K562 (cell line): ENCODE results near the gene GALNT15. TPM values are rescaled to one million over a fixed set of nuclear protein-coding genes. Genes with fewer than 3 reads are reported as not detected.

Experiments used
- EZH2 ChIP-seq: IDR thresholded peaks from 2 replicates; pipeline ENCODE4 v1.6.1; 2012; ENCODE audit warnings: low read depth, mild to moderate bottlenecking, inconsistent platforms, low read length, borderline replicate concordance
- FOXJ3 ChIP-seq: sonication (generic); formaldehyde crosslinking; IDR thresholded peaks from 2 replicates; pipeline ENCODE4 v1.4.0; 2020; ENCODE audit warnings: mild to moderate bottlenecking, missing genetic modification reagents
- PRMT5 ChIP-seq: sonication (generic); formaldehyde crosslinking; IDR thresholded peaks from 2 replicates; pipeline ENCODE4 v1.5.0; 2020; ENCODE audit warnings: missing genetic modification reagents
- WHSC1 ChIP-seq: IDR thresholded peaks from one replicate; pipeline ENCODE4 v1.6.1; 2012; ENCODE audit warnings: low read length, control low read depth, inconsistent platforms
- ZNF311 ChIP-seq: fragments of 250-450 bp; sonication (Bioruptor Pico); IDR thresholded peaks from 2 replicates; pipeline ENCODE4 v1.4.0; 2020; ENCODE audit warnings: mild to moderate bottlenecking, moderate library complexity
- polyA plus RNA-seq, 8 experiments: library from polyadenylated mRNA; depleted of rRNA in 4 of 8; stranded (reverse) in 5 of 8; unstranded in 3 of 8; fragments of >200 nt; fragmentation: Nextera tagmentation in 2 of 8; fragmentation: Illumina TruSeq in 1 of 8; extraction: Ambion mirVana in 2 of 8; extraction: Trizol in 1 of 8; gene quantifications; 2 replicates each; pipeline versions ENCODE4 v1.2.1 to v1.2.3, GENCODE V29; 2011 to 2014; ENCODE audit warnings: inconsistent platforms in 1 of 8, missing spikeins in 1 of 8
- total RNA-seq, 7 experiments: library from RNA; depleted of rRNA in 6 of 7; stranded (reverse); fragments of >200 nt in 6 of 7; fragmentation: Illumina TruSeq in 2 of 7; extraction: Trizol in 2 of 7; gene quantifications; 2 replicates each; pipeline versions ENCODE4 v1.2.1 to v1.2.3, GENCODE V29; 2011 to 2021; ENCODE audit warnings: low replicate concordance in 1 of 7
- TF ChIP-seq, protein P1 (sequence below): fragments of 450-650 bp; IDR thresholded peaks from 2 replicates; pipeline ENCODE4 v1.6.1; 2016; ENCODE audit warnings: mild to moderate bottlenecking, moderate library complexity

The GALNT15 gene
- total and polyA plus RNA-seq, 9 of the 15 experiments (the other 6 are each of a cell fraction or from before 2014, with no cell fraction given): not detected

DNA sequence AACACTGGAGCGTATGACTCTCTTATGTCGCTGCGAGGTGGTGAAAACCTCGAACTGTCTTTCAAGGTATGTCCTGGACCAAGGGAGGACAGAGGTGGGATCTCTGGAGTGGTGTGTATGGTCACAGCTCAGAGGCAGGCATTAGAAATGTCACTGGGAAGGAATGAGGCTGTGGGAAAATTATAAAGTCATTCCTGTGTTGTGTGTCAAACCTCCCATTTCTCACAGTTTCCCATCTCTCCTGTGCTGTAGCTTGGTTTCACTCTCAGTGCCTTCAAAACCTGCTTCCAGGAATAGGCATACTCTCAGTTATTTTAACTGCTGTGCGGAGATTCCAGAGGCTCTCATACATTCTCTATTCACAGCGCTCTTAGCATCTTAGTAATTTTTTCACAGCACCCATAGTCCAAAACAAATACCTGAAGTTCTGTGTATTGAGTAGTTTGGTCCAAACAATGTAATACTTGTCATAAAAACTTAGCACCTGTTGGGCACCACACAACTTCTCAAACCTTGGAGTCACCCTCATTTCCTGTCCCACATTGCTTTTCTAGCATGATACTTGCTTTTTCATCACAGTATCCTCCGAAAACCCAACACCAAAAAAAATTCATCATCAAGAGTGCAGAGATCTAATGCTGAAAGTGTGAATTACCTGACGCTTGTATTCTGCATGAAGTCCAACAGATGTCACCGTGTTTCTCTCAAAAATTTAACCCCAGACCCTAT is 36.9 kb downstream of the GALNT15 start (continued):
- no peak for TF ChIP-seq FOXJ3 (CRISPR knock-in tag)
- no peak for TF ChIP-seq EZH2
- TF ChIP-seq, protein P1, sequence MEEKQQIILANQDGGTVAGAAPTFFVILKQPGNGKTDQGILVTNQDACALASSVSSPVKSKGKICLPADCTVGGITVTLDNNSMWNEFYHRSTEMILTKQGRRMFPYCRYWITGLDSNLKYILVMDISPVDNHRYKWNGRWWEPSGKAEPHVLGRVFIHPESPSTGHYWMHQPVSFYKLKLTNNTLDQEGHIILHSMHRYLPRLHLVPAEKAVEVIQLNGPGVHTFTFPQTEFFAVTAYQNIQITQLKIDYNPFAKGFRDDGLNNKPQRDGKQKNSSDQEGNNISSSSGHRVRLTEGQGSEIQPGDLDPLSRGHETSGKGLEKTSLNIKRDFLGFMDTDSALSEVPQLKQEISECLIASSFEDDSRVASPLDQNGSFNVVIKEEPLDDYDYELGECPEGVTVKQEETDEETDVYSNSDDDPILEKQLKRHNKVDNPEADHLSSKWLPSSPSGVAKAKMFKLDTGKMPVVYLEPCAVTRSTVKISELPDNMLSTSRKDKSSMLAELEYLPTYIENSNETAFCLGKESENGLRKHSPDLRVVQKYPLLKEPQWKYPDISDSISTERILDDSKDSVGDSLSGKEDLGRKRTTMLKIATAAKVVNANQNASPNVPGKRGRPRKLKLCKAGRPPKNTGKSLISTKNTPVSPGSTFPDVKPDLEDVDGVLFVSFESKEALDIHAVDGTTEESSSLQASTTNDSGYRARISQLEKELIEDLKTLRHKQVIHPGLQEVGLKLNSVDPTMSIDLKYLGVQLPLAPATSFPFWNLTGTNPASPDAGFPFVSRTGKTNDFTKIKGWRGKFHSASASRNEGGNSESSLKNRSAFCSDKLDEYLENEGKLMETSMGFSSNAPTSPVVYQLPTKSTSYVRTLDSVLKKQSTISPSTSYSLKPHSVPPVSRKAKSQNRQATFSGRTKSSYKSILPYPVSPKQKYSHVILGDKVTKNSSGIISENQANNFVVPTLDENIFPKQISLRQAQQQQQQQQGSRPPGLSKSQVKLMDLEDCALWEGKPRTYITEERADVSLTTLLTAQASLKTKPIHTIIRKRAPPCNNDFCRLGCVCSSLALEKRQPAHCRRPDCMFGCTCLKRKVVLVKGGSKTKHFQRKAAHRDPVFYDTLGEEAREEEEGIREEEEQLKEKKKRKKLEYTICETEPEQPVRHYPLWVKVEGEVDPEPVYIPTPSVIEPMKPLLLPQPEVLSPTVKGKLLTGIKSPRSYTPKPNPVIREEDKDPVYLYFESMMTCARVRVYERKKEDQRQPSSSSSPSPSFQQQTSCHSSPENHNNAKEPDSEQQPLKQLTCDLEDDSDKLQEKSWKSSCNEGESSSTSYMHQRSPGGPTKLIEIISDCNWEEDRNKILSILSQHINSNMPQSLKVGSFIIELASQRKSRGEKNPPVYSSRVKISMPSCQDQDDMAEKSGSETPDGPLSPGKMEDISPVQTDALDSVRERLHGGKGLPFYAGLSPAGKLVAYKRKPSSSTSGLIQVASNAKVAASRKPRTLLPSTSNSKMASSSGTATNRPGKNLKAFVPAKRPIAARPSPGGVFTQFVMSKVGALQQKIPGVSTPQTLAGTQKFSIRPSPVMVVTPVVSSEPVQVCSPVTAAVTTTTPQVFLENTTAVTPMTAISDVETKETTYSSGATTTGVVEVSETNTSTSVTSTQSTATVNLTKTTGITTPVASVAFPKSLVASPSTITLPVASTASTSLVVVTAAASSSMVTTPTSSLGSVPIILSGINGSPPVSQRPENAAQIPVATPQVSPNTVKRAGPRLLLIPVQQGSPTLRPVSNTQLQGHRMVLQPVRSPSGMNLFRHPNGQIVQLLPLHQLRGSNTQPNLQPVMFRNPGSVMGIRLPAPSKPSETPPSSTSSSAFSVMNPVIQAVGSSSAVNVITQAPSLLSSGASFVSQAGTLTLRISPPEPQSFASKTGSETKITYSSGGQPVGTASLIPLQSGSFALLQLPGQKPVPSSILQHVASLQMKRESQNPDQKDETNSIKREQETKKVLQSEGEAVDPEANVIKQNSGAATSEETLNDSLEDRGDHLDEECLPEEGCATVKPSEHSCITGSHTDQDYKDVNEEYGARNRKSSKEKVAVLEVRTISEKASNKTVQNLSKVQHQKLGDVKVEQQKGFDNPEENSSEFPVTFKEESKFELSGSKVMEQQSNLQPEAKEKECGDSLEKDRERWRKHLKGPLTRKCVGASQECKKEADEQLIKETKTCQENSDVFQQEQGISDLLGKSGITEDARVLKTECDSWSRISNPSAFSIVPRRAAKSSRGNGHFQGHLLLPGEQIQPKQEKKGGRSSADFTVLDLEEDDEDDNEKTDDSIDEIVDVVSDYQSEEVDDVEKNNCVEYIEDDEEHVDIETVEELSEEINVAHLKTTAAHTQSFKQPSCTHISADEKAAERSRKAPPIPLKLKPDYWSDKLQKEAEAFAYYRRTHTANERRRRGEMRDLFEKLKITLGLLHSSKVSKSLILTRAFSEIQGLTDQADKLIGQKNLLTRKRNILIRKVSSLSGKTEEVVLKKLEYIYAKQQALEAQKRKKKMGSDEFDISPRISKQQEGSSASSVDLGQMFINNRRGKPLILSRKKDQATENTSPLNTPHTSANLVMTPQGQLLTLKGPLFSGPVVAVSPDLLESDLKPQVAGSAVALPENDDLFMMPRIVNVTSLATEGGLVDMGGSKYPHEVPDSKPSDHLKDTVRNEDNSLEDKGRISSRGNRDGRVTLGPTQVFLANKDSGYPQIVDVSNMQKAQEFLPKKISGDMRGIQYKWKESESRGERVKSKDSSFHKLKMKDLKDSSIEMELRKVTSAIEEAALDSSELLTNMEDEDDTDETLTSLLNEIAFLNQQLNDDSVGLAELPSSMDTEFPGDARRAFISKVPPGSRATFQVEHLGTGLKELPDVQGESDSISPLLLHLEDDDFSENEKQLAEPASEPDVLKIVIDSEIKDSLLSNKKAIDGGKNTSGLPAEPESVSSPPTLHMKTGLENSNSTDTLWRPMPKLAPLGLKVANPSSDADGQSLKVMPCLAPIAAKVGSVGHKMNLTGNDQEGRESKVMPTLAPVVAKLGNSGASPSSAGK: no peak
- no peak for TF ChIP-seq ZNF311 (CRISPR knock-in tag)
- TF ChIP-seq WHSC1: no peak
- TF ChIP-seq PRMT5 (CRISPR knock-in tag): no peak
- TF ChIP-seq, all 486 proteins: peak for 0
